ENCODE data around the gene UCP2.
"Not testable (repeated sequence)": the region's sequence is repeated elsewhere in the genome, so short reads cannot be mapped to it uniquely, and the experiment has no call there.

Gene UCP2

GRCh38 chr11:73942010-73942409, 40.6 kb downstream of the UCP2 start:
- Histone ChIP-seq H3K4me1 (ENCODE audit: control insufficient read depth in 1 of 2, insufficient read depth in 2 of 2, low read length in 2 of 2) (no peaks in the 10 kb centered on the region), H3K36me3 (ENCODE audit: control insufficient read depth in 1 of 2, insufficient read depth in 2 of 2, low read length in 2 of 2) (peaks cover 6 to 13% of the 10 kb centered on the region in 2 experiments), H3K18ac (ENCODE audit: low read length) (no peak overlapping the region), H3K4ac (ENCODE audit: low read depth, low read length) (no peak overlapping the region), H4K8ac (ENCODE audit: low read depth, low read length) (no peak overlapping the region), H3K4me3 (ENCODE audit: low read depth, low read length) (no peak overlapping the region), H3K4me2 (ENCODE audit: low read length) (no peak overlapping the region), H2BK120ac (ENCODE audit: insufficient read depth, low read length, poor library complexity) (no peak overlapping the region), H3K23ac (ENCODE audit: low read length) (no peak overlapping the region), H4K91ac (ENCODE audit: low read depth, low read length) (no peak overlapping the region), H3K14ac (ENCODE audit: low read length) (no peak overlapping the region), H4K12ac (ENCODE audit: low read depth, low read length) (no peak overlapping the region), H2BK12ac (ENCODE audit: low read length) (no peak overlapping the region), H3K9ac (ENCODE audit: low read length) (no peak overlapping the region), H2BK5ac (ENCODE audit: low read depth, low read length, poor library complexity) (no peak overlapping the region), H3K27ac (ENCODE audit: low read depth, low read length) (no peak overlapping the region), H2AK5ac (ENCODE audit: low read length) (no peak overlapping the region), H3K79me1 (ENCODE audit: low read length) (no peaks in the 10 kb centered on the region), H3K27me3 (ENCODE audit: insufficient read depth, low read length) (no peaks in the 10 kb centered on the region), H3K9me3 (ENCODE audit: insufficient read depth, low read depth, low read length) (peaks cover 24% of the 10 kb centered on the region), H2AFZ (ENCODE audit: insufficient read depth, low read length, poor library complexity) (no peak overlapping the region), H3K79me2 (ENCODE audit: control insufficient read depth, insufficient read depth, low read length, poor library complexity) (no peaks in the 10 kb centered on the region)
- DNase-seq: peak in 1 of 2 donors; percentile 70
- WGBS (ENCODE audit: extremely low coverage, insufficient coverage, insufficient read length): no CpG with 5 or more reads among the region's 1 CpG

DNA sequence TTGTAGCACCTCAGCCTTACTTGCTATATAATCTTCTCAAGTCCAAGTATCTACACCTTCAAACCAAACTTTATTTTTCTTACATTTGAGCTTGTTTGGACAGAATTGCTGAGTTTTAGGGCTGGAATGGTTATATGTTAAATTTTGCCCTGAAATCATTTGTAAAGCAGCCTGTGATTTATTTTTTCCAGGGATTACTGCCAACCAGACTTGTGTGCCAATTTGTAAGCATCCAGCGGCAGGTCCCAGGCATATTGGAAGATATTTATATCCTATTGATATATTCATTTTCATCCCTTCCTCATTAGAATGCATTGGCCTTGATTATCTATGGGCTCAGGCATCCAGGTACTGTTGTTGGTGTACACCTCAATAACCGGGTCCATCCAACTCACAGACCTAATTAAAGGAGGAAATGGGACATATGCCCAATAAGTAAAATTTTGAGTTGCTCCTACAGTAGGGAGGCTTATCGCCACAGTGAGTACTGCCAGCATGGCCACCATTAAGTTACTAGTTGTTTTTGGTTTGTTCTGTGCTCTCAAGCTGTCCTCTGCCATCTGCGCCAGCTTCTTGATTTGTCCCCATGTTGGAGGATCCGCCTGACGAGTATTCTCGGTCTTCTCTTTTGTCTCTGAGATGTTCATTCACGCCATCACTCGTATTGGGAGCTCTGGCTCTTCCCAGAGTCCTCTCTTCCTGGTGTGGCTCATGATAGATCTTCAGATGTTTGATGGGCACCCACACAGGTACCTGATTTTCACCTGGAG, 41.7 kb downstream of the UCP2 start:
- peaks cover 3 to 11% of the 10 kb centered on the region in 2 experiments for H3K36me3 ChIP-seq (ENCODE audit: control insufficient read depth in 1 of 2, insufficient read depth in 2 of 2, low read length in 2 of 2)
- no peak overlapping the region for H2BK12ac ChIP-seq (ENCODE audit: low read length)
- no peak overlapping the region for H3K18ac ChIP-seq (ENCODE audit: low read length)
- H3K27ac ChIP-seq (ENCODE audit: low read depth, low read length): no peak overlapping the region
- H3K9me3 ChIP-seq (ENCODE audit: insufficient read depth, low read depth, low read length): peaks cover 22% of the 10 kb centered on the region
- H2AK5ac ChIP-seq (ENCODE audit: low read length): no peak overlapping the region
- H3K79me1 ChIP-seq (ENCODE audit: low read length): no peaks in the 10 kb centered on the region
- no peak overlapping the region for H3K23ac ChIP-seq (ENCODE audit: low read length)
- WGBS (ENCODE audit: extremely low coverage, insufficient coverage, insufficient read length): no CpG with 5 or more reads among the region's 9 CpGs
- DNase-seq: no peak
- H2AFZ ChIP-seq (ENCODE audit: insufficient read depth, low read length, poor library complexity): no peak overlapping the region
- no peaks in the 10 kb centered on the region for H3K79me2 ChIP-seq (ENCODE audit: control insufficient read depth, insufficient read depth, low read length, poor library complexity)
- H3K4me3 ChIP-seq (ENCODE audit: low read depth, low read length): no peak overlapping the region
- H3K4me2 ChIP-seq (ENCODE audit: low read length): no peak overlapping the region
- H3K14ac ChIP-seq (ENCODE audit: low read length): no peak overlapping the region
- H3K9ac ChIP-seq (ENCODE audit: low read length): no peak overlapping the region
- no peak overlapping the region for H4K8ac ChIP-seq (ENCODE audit: low read depth, low read length)
- no peak overlapping the region for H4K12ac ChIP-seq (ENCODE audit: low read depth, low read length)
- no peak overlapping the region for H3K4ac ChIP-seq (ENCODE audit: low read depth, low read length)
- no peaks in the 10 kb centered on the region for H3K27me3 ChIP-seq (ENCODE audit: insufficient read depth, low read length)
- no peak overlapping the region for H4K91ac ChIP-seq (ENCODE audit: low read depth, low read length)
- no peak overlapping the region for H2BK5ac ChIP-seq (ENCODE audit: low read depth, low read length, poor library complexity)
- H3K4me1 ChIP-seq (ENCODE audit: control insufficient read depth in 1 of 2, insufficient read depth in 2 of 2, low read length in 2 of 2): no peaks in the 10 kb centered on the region
- no peak overlapping the region for H2BK120ac ChIP-seq (ENCODE audit: insufficient read depth, low read length, poor library complexity)

DNA sequence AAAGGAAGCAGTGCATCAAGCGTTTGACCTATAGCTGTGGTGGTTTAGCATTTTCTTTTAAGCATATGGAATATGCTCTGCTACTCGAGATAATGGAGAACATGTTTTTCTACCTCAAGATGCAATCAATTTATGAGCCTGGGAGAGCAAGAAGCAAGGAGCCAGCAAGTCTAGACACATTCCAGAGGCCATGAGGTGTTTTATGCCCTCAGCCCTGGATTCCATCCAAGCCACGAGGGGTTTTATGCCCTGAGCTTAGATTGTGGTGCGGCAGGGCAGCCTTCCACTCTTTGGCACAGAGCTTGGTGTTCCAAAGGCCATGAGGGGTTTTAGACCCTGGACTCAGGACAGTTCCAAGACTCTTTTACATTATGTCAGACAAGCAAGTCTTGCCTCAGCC, 43.5 kb downstream of the UCP2 start:
- peaks cover 20% of the 10 kb centered on the region for H3K9me3 ChIP-seq (ENCODE audit: insufficient read depth, low read depth, low read length)
- no peak overlapping the region for H4K8ac ChIP-seq (ENCODE audit: low read depth, low read length)
- peak; percentile 7 to 54 for DNase-seq
- WGBS (ENCODE audit: extremely low coverage, insufficient coverage, insufficient read length): no CpG with 5 or more reads among the region's 4 CpGs
- no peak overlapping the region for H3K18ac ChIP-seq (ENCODE audit: low read length)
- H2BK12ac ChIP-seq (ENCODE audit: low read length): no peak overlapping the region
- H3K23ac ChIP-seq (ENCODE audit: low read length): no peak overlapping the region
- no peak overlapping the region for H2AFZ ChIP-seq (ENCODE audit: insufficient read depth, low read length, poor library complexity)
- H2BK5ac ChIP-seq (ENCODE audit: low read depth, low read length, poor library complexity): no peak overlapping the region
- H3K4ac ChIP-seq (ENCODE audit: low read depth, low read length): no peak overlapping the region
- H2AK5ac ChIP-seq (ENCODE audit: low read length): no peak overlapping the region
- H3K14ac ChIP-seq (ENCODE audit: low read length): no peak overlapping the region
- H3K36me3 ChIP-seq (ENCODE audit: control insufficient read depth in 1 of 2, insufficient read depth in 2 of 2, low read length in 2 of 2): peaks cover 3 to 11% of the 10 kb centered on the region in 2 experiments
- H3K27ac ChIP-seq (ENCODE audit: low read depth, low read length): no peak overlapping the region
- H2BK120ac ChIP-seq (ENCODE audit: insufficient read depth, low read length, poor library complexity): no peak overlapping the region
- H3K9ac ChIP-seq (ENCODE audit: low read length): no peak overlapping the region
- no peak overlapping the region for H4K12ac ChIP-seq (ENCODE audit: low read depth, low read length)
- H3K27me3 ChIP-seq (ENCODE audit: insufficient read depth, low read length): no peaks in the 10 kb centered on the region
- H3K79me2 ChIP-seq (ENCODE audit: control insufficient read depth, insufficient read depth, low read length, poor library complexity): no peaks in the 10 kb centered on the region
- no peak overlapping the region for H3K4me2 ChIP-seq (ENCODE audit: low read length)
- H3K4me1 ChIP-seq (ENCODE audit: control insufficient read depth in 1 of 2, insufficient read depth in 2 of 2, low read length in 2 of 2): no peaks in the 10 kb centered on the region
- no peaks in the 10 kb centered on the region for H3K79me1 ChIP-seq (ENCODE audit: low read length)
- no peak overlapping the region for H3K4me3 ChIP-seq (ENCODE audit: low read depth, low read length)
- H4K91ac ChIP-seq (ENCODE audit: low read depth, low read length): no peak overlapping the region

GRCh38 chr11:73936047-73936446, 46.6 kb downstream of the UCP2 start:
- not testable (repeated sequence) for H3K4me3 ChIP-seq (ENCODE audit: low read depth, low read length); H3K79me2 ChIP-seq (ENCODE audit: control insufficient read depth, insufficient read depth, low read length, poor library complexity); H3K14ac ChIP-seq (ENCODE audit: low read length); H4K91ac ChIP-seq (ENCODE audit: low read depth, low read length); H3K18ac ChIP-seq (ENCODE audit: low read length); H3K23ac ChIP-seq (ENCODE audit: low read length); H3K4ac ChIP-seq (ENCODE audit: low read depth, low read length); H3K4me1 ChIP-seq (ENCODE audit: control insufficient read depth in 1 of 2, insufficient read depth in 2 of 2, low read length in 2 of 2); H2BK12ac ChIP-seq (ENCODE audit: low read length); DNase-seq; H3K27me3 ChIP-seq (ENCODE audit: insufficient read depth, low read length); H2AK5ac ChIP-seq (ENCODE audit: low read length); H2AFZ ChIP-seq (ENCODE audit: insufficient read depth, low read length, poor library complexity); H3K36me3 ChIP-seq (ENCODE audit: control insufficient read depth in 1 of 2, insufficient read depth in 2 of 2, low read length in 2 of 2); H3K4me2 ChIP-seq (ENCODE audit: low read length); H4K8ac ChIP-seq (ENCODE audit: low read depth, low read length); H2BK120ac ChIP-seq (ENCODE audit: insufficient read depth, low read length, poor library complexity); H2BK5ac ChIP-seq (ENCODE audit: low read depth, low read length, poor library complexity); H3K79me1 ChIP-seq (ENCODE audit: low read length); H3K9ac ChIP-seq (ENCODE audit: low read length); H4K12ac ChIP-seq (ENCODE audit: low read depth, low read length); H3K27ac ChIP-seq (ENCODE audit: low read depth, low read length)
- peaks cover 18% of the 10 kb centered on the region for H3K9me3 ChIP-seq (ENCODE audit: insufficient read depth, low read depth, low read length)
- WGBS (ENCODE audit: extremely low coverage, insufficient coverage, insufficient read length): no CpG with 5 or more reads among the region's 25 CpGs
